ENCODE data around the gene CDC14A. TPM values are rescaled to one million over a fixed set of nuclear protein-coding genes. Genes with fewer than 3 reads are reported as not detected.

The CDC14A gene
- total RNA-seq, 2 donors from 2014 or later, result 17.8 to 24.1 TPM

DNA sequence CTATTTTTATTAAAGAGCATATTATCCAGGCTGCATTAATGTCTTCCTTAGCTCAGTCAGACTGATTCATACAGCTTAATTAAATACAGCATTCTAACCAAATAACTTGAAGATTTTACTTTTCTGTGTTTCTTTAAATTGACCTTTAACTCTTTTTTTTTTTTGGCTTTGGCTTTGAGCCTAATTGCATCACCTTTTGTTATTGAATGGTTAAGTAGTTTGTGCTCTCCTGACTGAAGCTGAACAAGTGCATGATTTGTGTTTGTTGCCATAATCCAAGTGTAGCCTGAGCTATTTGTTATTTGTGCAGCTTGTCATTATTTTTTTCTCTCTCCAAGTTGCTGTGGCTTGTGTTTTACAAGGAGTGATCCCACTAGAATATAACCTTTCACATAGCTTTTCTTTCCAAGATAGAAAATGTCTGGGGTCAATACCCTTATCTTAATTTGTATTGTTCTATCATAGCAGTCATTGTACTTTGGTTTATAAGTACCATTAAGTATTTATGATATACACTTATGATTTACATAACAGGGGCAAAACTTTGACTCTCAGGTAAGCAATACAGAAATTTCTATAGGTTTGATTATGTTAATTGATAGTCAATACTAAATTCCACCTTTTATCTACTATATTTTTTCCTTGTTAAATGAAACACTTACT is 31.6 kb downstream of the CDC14A start:
- no peak overlapping the region for H3K4me3 Mint-ChIP-seq
- H3K27me3 Mint-ChIP-seq (ENCODE audit: low read depth), result peaks cover 7% of the 10 kb centered on the region
- ATAC-seq (replicated peaks in 1 of 2), result no peak
- H3K27ac Mint-ChIP-seq, result no peak overlapping the region
- H3K9me3 Mint-ChIP-seq, result no peaks in the 10 kb centered on the region
- no peak for DNase-seq
- H3K4me1 Mint-ChIP-seq (ENCODE audit: low read depth), result peaks cover 60% of the 10 kb centered on the region
- H3K36me3 Mint-ChIP-seq (ENCODE audit: insufficient read depth in 2 of 2), result peaks cover 7 to 12% of the 10 kb centered on the region in 2 donors

DNA sequence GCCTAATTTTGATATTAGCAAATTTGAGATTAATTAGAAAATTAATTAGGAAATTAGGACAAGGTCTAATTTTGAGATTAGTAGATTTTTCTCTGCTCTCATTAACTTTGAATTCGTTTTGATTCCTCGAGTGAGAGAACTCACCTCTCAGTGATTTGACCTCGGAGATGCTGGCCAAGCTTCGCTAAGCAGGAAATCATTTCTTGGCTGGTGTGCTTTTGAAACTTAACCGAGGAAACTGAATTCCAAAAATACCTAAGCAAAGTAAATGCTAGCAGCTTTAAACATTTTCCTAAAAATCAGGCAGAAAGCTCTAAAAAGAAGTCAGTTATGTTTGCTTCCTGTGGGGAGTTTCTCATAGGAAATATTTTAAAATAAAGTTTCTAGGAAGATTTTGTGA is 34.9 kb downstream of the CDC14A start:
- Mint-ChIP-seq H3K9me3 (no peaks in the 10 kb centered on the region), H3K4me1 (ENCODE audit: low read depth) (peaks cover 71% of the 10 kb centered on the region), H3K36me3 (ENCODE audit: insufficient read depth in 2 of 2) (peaks cover 0 to 2% of the 10 kb centered on the region in 2 donors), H3K27me3 (ENCODE audit: low read depth) (no peaks in the 10 kb centered on the region), H3K27ac (peak overlapping the region; percentile 93), H3K4me3 (peak overlapping the region; percentile 36 to 82)
- no peak for ATAC-seq (replicated peaks in 1 of 2)
- no peak for DNase-seq

DNA sequence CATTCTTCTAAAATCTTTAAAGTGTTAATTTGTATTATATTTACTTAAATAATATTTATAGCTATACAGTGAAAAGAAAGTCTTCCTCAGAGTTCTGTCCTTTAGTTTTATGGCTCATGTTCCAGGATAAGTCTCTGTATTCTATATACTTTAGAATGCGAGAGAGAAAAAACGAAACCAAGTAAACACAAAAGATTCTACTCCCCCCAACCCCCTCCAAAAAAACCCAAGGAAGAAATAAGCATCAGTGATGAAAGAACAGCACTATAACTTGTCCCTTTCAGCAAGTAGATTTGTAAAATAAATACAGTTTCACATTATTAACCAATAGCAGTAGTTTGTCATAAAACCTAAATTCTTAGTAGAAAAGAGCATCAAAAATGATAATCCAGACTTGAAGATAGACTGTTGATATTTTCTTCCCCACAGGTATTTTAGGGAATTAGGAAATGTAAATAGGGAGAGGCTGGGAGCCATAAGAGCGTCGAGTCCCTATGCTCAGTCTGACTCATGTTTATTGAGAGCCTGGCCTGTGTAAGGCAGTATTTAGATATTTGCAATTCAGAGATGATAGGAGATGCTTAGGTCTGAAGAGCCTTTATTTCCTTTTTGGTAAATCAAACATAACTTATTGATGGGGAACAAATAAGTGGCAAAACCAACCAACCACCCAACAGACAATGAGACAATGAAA is 35.5 kb downstream of the CDC14A start:
- Mint-ChIP-seq H3K27ac (peak overlapping the region; percentile 96), H3K4me1 (ENCODE audit: low read depth) (peaks cover 77% of the 10 kb centered on the region), H3K9me3 (no peaks in the 10 kb centered on the region), H3K27me3 (ENCODE audit: low read depth) (no peaks in the 10 kb centered on the region), H3K36me3 (ENCODE audit: insufficient read depth in 2 of 2) (peaks cover 0 to 2% of the 10 kb centered on the region in 2 donors), H3K4me3 (peak overlapping the region; percentile 71 to 99)
- DNase-seq (no peak), ATAC-seq (replicated peaks in 1 of 2) (peak in 1 of 2 donors; percentile 38)

DNA sequence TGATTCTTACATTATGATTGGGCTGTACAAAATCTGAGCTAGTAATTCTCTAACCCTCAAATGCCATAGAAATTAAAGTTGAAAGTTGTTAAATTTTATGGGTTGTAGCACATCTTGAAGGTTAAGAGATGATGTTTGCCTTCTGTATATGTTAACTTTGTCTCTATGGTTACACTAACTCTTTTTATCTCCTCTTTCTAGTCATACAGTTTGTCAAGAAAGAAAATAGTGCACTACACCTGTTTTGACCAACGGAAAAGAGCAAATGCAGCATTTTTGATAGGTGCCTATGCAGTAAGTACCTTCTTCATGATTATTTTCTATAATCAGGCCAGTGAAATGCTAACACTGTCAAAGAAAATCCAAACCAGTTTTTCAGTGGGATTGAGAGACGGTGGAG is 38.2 kb downstream of the CDC14A start:
- ATAC-seq (replicated peaks in 1 of 2) (no peak), DNase-seq (no peak)
- H3K36me3 Mint-ChIP-seq (ENCODE audit: insufficient read depth in 2 of 2), result peaks cover 3 to 4% of the 10 kb centered on the region in 2 donors

DNA sequence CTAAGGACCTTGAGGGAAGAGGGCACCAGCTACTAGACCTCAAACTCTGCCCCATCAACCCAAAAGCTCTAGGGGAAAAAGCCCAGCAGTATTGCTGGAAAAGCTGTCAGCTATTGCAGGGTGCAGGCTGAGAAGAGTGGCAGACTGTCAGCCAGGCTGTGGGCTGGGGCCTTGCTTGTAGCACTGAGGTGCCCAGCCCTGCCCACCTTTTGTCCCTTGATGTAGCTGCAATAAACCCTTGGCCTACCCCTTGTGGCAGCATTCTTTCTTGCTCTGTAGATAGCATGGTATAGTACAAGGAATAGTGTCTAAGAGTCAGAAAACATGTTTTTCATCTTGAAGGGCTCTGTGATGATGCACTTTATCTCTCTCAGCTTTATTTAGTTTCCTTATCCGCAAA is 39.4 kb downstream of the CDC14A start:
- Mint-ChIP-seq H3K4me1 (ENCODE audit: low read depth) (peaks cover 94% of the 10 kb centered on the region), H3K9me3 (no peaks in the 10 kb centered on the region), H3K27ac (peak overlapping the region; percentile 12), H3K4me3 (no peak overlapping the region), H3K27me3 (ENCODE audit: low read depth) (no peaks in the 10 kb centered on the region), H3K36me3 (ENCODE audit: insufficient read depth in 2 of 2) (peaks cover 3 to 6% of the 10 kb centered on the region in 2 donors)
- ATAC-seq (replicated peaks in 1 of 2), result peak; percentile 57
- peak in 1 of 2 donors; percentile 24 for DNase-seq

More for the DNA sequence above, 38.2 kb downstream of the CDC14A start:
- Mint-ChIP-seq H3K4me3 (no peak overlapping the region), H3K4me1 (ENCODE audit: low read depth) (peaks cover 93% of the 10 kb centered on the region), H3K9me3 (no peaks in the 10 kb centered on the region), H3K27me3 (ENCODE audit: low read depth) (no peaks in the 10 kb centered on the region), H3K27ac (peak overlapping the region; percentile 82)

DNA sequence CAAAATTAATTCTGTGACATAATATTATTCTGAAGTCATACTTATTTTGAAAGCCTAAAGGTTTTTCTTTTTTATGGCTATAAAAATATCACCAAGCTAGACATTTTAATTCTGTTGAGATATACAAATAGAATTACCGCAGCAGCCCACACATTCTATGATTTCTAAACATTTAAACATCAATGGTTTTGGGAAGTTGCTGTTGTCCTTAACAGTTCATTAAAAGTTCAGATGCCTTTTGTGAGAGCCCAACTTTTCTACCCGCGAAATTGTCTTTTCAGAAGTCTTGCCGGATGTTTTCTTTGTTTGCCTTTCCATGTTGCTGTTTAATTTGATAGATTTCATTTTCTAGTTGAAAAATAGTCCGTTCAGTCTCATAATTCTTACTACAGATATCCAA is 40.5 kb downstream of the CDC14A start:
- Mint-ChIP-seq H3K27ac (peak overlapping the region; percentile 93), H3K27me3 (ENCODE audit: low read depth) (no peaks in the 10 kb centered on the region), H3K4me3 (peak overlapping the region in 1 of 2 donors; percentile 84), H3K36me3 (ENCODE audit: insufficient read depth in 2 of 2) (peaks cover 3 to 6% of the 10 kb centered on the region in 2 donors), H3K9me3 (no peaks in the 10 kb centered on the region), H3K4me1 (ENCODE audit: low read depth) (peaks cover 95% of the 10 kb centered on the region)
- ATAC-seq (replicated peaks in 1 of 2) (no peak), DNase-seq (no peak)

DNA sequence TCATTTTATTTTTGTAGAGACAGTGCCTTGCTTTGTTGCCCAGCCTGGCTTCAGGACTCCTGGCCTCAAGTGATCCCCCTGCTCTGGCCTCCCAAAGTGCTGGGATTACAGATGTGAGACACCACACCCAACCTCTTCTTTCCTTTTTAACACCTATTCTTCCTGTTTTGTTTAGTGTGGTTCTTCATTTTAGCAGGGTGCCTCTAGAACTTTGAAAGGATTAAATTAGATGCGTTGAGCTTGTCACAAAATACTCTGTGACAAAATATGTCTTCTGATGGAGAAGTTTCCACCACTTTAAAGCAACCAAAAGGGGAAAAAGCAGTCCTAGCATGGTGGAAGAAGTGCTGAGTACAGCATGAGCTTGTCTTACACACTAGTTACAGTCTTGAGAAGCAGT is 42.0 kb downstream of the CDC14A start:
- Mint-ChIP-seq H3K27me3 (ENCODE audit: low read depth) (no peaks in the 10 kb centered on the region), H3K36me3 (ENCODE audit: insufficient read depth in 2 of 2) (peaks cover 3 to 6% of the 10 kb centered on the region in 2 donors)
- DNase-seq, result no peak

DNA sequence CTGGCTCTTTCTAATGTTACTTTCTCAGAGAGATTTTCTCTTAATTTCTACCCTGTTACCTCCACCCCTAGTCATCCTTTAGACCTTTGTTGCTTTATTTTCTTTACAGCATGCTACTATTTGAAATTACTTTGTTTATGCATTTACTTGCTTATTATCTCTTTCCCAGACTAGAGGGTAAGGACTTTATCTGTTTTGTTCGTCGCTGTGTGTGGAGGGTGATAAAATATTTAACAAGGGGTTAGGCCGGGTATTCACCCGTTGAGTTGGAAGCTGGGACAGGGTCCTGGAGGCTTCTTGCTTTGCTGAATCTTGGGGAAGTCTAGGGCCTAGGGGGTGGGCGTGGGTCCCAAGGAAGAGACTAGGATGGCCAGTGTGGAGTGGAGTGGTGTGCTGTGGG is 43.6 kb downstream of the CDC14A start:
- H3K27ac Mint-ChIP-seq, result peak overlapping the region; percentile 85
- H3K9me3 Mint-ChIP-seq, result no peaks in the 10 kb centered on the region
- no peak for ATAC-seq (replicated peaks in 1 of 2)
- no peak for DNase-seq
- H3K27me3 Mint-ChIP-seq (ENCODE audit: low read depth), result no peaks in the 10 kb centered on the region
- H3K4me3 Mint-ChIP-seq, result peak overlapping the region; percentile 3 to 39
- H3K4me1 Mint-ChIP-seq (ENCODE audit: low read depth), result peaks cover 96% of the 10 kb centered on the region
- H3K36me3 Mint-ChIP-seq (ENCODE audit: insufficient read depth in 2 of 2), result peaks cover 3 to 4% of the 10 kb centered on the region in 2 donors

More for the DNA sequence above, 42.0 kb downstream of the CDC14A start:
- peak overlapping the region in 1 of 2 donors; percentile 63 for H3K4me3 Mint-ChIP-seq
- H3K27ac Mint-ChIP-seq, result peak overlapping the region; percentile 66
- peaks cover 96% of the 10 kb centered on the region for H3K4me1 Mint-ChIP-seq (ENCODE audit: low read depth)
- no peaks in the 10 kb centered on the region for H3K9me3 Mint-ChIP-seq
- no peak for ATAC-seq (replicated peaks in 1 of 2)

DNA sequence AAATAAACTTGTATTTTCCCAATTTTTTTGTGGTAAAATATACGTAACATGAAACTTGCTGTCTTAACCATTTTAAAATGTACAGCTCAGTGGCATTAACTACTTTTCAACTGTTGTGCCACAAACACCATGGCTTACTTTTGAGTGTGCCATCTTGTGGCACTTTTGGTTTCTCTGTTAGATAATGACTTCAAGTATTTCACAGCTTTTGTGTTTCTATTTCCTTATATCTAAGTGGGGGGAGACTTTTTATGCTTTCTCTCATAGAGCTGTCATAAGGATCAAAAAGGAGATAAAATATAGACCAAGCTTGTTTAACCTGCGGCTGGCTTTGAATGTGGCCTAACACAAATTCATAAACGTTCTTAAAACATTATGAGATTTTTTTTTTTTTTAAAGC is 44.3 kb downstream of the CDC14A start:
- no peaks in the 10 kb centered on the region for H3K9me3 Mint-ChIP-seq
- peak overlapping the region; percentile 85 for H3K27ac Mint-ChIP-seq
- DNase-seq (no peak), ATAC-seq (replicated peaks in 1 of 2) (peak; percentile 43 to 48)
- H3K4me1 Mint-ChIP-seq (ENCODE audit: low read depth), result peaks cover 93% of the 10 kb centered on the region
- no peaks in the 10 kb centered on the region for H3K27me3 Mint-ChIP-seq (ENCODE audit: low read depth)
- peaks cover 3% of the 10 kb centered on the region in 2 donors for H3K36me3 Mint-ChIP-seq (ENCODE audit: insufficient read depth in 2 of 2)
- peak overlapping the region; percentile 16 to 39 for H3K4me3 Mint-ChIP-seq

DNA sequence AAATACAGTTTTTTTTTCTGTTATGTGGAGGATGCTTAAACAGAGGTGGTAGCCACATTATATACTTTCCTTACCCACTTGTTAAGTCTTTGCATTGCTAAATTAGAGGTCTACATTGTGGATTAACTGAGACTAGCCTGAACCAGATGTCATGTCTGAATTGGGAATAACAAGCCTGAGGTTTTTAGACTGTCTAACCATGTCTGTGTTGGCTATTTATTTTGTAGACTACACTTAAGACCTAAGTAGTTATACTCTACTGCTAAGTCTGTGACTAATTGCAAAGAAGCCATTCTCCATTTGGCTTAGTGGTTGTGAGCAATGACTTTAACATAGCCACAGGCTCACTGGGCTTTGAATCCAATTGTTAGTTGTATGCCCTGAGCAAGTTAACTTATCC is 45.4 kb downstream of the CDC14A start:
- Mint-ChIP-seq H3K36me3 (ENCODE audit: insufficient read depth in 2 of 2) (peaks cover 3% of the 10 kb centered on the region in 2 donors), H3K9me3 (no peaks in the 10 kb centered on the region), H3K4me3 (peak overlapping the region in 1 of 2 donors; percentile 39), H3K4me1 (ENCODE audit: low read depth) (peaks cover 91% of the 10 kb centered on the region), H3K27ac (peak overlapping the region; percentile 85), H3K27me3 (ENCODE audit: low read depth) (no peaks in the 10 kb centered on the region)
- ATAC-seq (replicated peaks in 1 of 2), result peak; percentile 77 to 81
- no peak for DNase-seq

DNA sequence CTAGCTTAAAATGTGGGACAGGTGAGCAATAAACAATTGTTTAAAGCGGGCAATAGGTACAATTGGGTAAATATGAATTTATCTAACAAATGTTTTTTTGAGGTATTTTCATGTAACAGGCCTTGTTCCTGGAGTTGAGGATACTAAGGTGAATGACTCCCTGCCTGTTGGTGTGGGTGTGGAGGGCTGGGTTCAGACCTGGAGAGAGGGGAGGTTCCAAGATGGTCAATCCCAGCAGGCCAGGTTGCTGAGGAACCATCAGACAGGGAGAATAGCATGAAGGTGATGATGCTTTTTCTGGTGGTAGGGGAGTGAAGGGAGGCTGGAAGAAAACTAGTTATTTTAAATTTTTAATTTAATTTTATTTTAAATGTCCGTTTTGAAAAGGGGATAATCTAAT is 46.3 kb downstream of the CDC14A start:
- DNase-seq (no peak), ATAC-seq (replicated peaks in 1 of 2) (no peak)
- peaks cover 91% of the 10 kb centered on the region for H3K4me1 Mint-ChIP-seq (ENCODE audit: low read depth)
- peak overlapping the region; percentile 85 for H3K27ac Mint-ChIP-seq
- H3K27me3 Mint-ChIP-seq (ENCODE audit: low read depth), result no peaks in the 10 kb centered on the region
- H3K9me3 Mint-ChIP-seq, result no peaks in the 10 kb centered on the region
- peak overlapping the region in 1 of 2 donors; percentile 41 for H3K4me3 Mint-ChIP-seq
- peaks cover 3% of the 10 kb centered on the region in 2 donors for H3K36me3 Mint-ChIP-seq (ENCODE audit: insufficient read depth in 2 of 2)

DNA sequence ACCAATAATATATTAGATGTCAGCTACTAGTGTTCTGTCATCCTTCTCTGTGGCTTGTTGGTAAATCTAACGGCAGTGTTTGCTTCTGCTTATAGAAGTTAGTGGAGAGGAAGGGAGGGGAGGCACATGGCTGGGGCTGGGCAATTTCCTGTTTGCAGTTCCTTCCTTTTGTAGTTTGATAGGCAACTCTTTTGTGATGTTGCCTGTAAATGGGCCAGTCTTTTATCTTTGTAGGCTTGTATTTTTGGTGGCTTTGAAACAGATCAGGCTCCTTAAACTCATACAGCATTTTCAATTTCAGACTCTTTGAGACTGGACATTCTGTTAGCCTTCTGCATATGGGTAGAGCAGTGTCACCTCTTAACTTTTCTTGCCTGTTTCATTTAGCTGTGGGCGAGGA is 48.1 kb downstream of the CDC14A start:
- H3K27me3 Mint-ChIP-seq (ENCODE audit: low read depth), result no peaks in the 10 kb centered on the region
- peaks cover 1 to 3% of the 10 kb centered on the region in 2 donors for H3K36me3 Mint-ChIP-seq (ENCODE audit: insufficient read depth in 2 of 2)
- H3K27ac Mint-ChIP-seq, result peak overlapping the region; percentile 97
- H3K4me1 Mint-ChIP-seq (ENCODE audit: low read depth), result peaks cover 92% of the 10 kb centered on the region
- peak; percentile 40 to 48 for DNase-seq
- ATAC-seq (replicated peaks in 1 of 2), result peak; percentile 37 to 51
- no peaks in the 10 kb centered on the region for H3K9me3 Mint-ChIP-seq
- H3K4me3 Mint-ChIP-seq, result peak overlapping the region; percentile 62 to 84

DNA sequence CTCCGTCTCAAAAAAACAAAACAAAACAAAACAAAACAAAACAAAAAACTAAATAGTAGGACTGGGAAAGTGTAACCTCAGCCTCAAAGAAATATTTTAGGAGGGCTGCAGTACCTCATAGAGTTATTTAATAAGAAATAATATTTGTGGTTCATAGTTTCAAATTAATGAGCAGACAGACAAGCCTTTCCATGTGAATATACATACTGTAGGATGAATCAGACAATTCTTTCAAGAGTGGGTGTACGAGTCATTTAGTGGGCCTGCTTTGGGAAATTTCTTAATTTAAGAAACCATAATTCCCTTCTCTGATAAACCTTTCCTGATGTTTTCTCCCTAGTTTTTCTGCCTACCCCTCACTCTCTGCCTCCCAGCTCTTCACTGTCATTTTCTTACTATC is 52.5 kb downstream of the CDC14A start:
- H3K27ac Mint-ChIP-seq, result peak overlapping the region; percentile 20
- H3K4me1 Mint-ChIP-seq (ENCODE audit: low read depth), result peaks cover 67% of the 10 kb centered on the region
- H3K9me3 Mint-ChIP-seq, result peaks cover 5% of the 10 kb centered on the region in 2 donors
- no peaks in the 10 kb centered on the region for H3K27me3 Mint-ChIP-seq (ENCODE audit: low read depth)
- DNase-seq (no peak), ATAC-seq (replicated peaks in 1 of 2) (peak in 1 of 2 donors; percentile 16)
- H3K4me3 Mint-ChIP-seq, result peak overlapping the region in 1 of 2 donors; percentile 25
- peaks cover 16 to 18% of the 10 kb centered on the region in 2 donors for H3K36me3 Mint-ChIP-seq (ENCODE audit: insufficient read depth in 2 of 2)
